D341Med (cell line): Measurements from ENCODE around the gene PRSS1.
"Not testable (repeated sequence)": the region's sequence is repeated elsewhere in the genome, so short reads cannot be mapped to it uniquely, and the experiment has no call there.

Experiments
- DNase-seq: peaks from one replicate; pipeline ENCODE4 v3.0.0; 2012; ENCODE audit warnings: low spot score

Gene PRSS1

GRCh38 chr7:142773937-142774744, 24.9 kb downstream of the PRSS1 start:
- no peak for DNase-seq

DNA sequence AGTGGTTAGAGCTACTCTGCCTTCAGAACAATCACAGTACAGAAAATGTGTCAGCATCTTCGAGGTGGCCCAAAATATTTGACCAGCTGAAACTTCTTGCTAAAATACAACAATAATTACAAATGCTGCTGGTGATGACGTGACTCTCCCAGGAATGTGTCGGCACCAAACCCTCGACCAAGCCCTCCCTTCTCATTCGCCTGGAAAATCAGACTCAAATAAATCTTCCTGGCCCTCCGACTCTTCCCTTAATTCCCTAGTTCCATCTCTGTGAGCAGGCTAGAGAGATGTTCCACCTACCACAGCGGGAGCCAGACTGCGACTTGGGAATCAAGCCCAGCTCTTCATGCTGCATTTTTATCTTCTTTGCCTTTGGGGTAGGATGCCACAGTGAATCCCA, 25.6 kb downstream of the PRSS1 start:
- no peak for DNase-seq

DNA sequence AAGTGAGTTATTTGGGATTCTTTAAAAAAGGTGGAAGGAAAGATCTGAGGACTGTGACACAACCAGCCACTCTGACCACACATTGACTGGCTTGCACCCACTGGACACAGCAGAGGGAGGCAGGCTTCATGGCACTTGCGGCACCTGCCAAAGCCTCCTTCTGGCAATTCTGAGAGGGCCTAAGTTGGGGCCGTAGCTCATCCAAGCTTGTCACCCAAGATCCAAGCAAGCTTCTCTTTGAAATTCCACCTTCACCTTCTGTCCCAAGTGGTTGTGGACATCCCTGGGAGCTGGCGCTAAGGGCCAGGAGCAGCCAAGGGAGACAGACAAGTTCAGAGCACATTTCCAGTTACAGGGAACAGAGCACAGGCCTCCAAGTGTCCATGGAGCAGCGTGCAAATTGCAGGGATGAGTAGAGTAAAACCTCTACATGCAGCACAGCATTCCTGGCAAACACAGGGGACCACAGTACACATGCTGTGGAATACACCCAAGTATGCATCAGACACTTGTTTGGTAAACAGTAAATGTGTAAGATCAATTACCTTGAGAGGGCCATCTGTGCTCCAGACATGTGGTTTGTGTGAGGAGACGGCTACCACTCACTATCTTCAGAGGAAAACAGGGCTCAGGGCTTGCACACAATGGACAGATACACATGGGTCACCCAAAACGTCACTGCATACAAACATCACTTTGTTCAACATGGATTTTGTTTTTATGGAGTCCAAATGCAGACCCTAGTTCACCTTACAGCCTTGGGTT, 26.3 kb downstream of the PRSS1 start:
- DNase-seq: not testable (repeated sequence)

DNA sequence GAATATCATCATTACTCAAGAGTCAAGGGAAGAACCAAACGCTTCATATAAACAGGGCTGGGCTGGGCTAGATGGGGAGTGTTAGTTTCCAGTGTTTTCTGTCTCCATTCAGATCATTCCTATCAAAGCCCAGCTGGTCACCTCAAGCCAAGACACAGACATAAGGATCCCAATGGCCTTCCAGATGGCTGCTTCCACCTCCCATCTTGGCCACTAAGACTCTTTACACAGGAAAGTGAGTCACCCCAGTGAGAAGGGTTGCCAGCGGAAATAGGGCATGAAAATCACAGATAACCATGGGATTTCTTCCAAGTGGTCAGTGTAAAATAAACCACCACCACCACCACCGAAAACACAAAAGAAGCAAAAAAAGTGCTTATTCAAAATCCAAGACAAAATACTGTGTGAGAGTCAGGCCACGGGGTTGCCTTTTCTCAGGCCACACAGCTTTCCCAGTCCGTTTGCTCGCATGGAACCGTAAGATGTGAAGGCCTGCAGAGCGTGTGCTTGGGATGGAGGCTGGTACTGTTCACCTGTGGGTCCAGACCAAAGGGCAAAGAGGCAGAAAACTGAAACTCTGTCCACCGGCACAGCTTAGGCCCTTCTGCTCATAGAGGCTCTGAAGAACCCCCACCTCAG, 27.1 kb downstream of the PRSS1 start:
- no peak for DNase-seq

DNA sequence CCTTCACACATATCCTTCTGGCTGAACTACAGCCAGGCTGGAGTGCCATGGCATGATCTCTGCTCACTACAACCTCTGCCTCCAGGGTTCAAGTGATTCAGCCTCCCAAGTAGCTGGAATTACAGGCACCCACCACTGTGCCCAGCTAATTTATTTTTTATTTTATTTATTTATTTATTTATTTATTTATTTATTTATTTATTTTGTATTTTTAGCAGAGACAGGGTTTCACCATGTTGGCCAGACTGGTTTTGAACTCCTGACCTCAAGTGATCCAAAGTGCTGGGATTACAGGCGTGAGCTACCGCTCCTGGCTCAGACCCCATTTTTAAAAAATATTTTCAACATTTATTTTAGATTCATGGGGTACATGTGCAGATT, 27.6 kb downstream of the PRSS1 start:
- DNase-seq: not testable (repeated sequence)

GRCh38 chr7:142777318-142777717, 28.0 kb downstream of the PRSS1 start:
- DNase-seq: no peak

DNA sequence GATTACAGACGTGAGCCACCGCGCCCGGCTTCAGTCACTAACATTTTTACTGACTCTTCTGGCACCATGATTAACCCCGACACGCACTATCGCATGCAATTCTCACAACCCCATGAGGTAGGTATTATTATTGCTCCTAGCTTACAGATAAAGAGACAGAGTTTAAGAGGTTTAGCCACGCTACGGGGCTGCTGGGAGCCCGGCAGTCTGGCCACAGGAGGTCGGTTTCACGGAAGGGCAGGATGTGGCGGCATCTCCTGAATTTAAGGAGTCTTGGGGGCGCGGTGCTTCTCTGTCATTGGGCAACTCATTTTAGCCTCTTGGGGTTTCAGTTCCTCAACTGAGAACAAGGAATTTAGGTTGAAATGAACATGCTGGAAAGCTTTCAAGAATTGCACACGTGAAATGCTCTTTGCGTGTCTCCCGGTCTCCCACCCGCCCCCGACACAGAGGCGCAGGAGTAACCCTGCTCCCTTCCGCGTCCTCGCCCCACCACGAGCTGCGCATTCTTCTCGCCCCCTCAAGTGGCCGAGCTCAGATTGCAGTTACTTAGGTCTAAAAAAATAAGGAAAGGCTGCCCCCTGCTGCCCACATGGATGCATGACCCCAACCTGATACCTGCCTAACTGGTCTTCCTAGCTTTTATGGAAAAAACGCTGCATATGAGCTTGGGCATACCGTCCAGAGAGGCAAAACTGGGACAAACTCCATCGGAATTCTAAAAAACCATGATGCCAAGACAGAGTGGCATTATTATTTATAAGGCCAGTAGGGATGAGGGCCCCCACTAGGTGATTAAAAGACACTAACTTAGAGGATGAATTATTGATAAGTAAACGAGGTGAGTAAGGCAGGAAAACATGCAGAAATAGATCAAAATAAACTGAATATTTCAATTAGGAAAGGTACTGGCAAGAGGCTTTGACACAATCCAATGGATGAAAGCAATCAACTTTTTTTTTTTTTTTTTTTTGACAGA, 33.9 kb downstream of the PRSS1 start:
- peak; percentile 90 for DNase-seq

GRCh38 chr7:142784096-142784495, 34.8 kb downstream of the PRSS1 start:
- DNase-seq: no peak

GRCh38 chr7:142784716-142785115, 35.4 kb downstream of the PRSS1 start:
- no peak for DNase-seq

DNA sequence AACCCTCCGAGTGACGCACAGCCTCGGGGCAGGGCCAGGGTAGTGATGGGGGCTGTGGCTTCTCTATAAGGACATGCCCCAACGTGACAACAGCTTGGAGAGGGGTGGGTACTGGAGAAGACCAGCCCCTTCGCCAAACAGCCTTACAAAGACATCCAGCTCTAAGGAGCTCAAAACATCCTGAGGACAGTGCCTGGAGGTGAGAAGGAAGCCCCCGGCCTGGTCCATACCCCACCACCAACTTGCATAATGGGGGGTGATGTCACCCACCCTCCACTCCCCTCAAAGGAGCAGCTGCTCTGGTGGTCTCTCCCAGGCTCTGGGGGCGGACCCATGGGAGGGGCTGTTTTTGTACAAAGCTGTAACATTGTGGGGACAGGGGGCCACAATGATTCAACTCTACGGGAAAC, 36.6 kb downstream of the PRSS1 start:
- no peak for DNase-seq

DNA sequence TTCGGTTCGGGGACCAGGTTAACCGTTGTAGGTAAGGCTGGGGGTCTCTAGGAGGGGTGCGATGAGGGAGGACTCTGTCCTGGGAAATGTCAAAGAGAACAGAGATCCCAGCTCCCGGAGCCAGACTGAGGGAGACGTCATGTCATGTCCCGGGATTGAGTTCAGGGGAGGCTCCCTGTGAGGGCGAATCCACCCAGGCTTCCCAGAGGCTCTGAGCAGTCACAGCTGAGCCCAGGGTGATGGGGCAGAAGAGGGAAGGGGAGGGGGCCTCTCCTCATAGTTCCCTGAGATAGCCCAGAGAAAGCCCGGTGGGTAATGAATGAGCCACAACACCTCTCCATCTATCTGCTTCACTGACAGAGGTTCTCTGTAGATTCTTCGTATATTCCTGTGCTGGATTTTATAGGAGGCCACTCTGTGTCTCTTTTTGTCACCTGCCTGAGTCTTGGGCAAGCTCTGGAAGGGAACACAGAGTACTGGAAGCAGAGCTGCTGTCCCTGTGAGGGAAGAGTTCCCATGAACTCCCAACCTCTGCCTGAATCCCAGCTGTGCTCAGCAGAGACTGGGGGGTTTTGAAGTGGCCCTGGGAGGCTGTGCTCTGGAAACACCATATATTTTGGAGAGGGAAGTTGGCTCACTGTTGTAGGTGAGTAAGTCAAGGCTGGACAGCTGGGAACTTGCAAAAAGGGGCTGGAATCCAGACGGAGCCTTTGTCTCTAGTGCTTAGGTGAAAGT, 37.9 kb downstream of the PRSS1 start:
- no peak for DNase-seq

- no peak for DNase-seq
These were observed 38.5 kb downstream of the PRSS1 start for GRCh38 chr7:142787783-142788182.

DNA sequence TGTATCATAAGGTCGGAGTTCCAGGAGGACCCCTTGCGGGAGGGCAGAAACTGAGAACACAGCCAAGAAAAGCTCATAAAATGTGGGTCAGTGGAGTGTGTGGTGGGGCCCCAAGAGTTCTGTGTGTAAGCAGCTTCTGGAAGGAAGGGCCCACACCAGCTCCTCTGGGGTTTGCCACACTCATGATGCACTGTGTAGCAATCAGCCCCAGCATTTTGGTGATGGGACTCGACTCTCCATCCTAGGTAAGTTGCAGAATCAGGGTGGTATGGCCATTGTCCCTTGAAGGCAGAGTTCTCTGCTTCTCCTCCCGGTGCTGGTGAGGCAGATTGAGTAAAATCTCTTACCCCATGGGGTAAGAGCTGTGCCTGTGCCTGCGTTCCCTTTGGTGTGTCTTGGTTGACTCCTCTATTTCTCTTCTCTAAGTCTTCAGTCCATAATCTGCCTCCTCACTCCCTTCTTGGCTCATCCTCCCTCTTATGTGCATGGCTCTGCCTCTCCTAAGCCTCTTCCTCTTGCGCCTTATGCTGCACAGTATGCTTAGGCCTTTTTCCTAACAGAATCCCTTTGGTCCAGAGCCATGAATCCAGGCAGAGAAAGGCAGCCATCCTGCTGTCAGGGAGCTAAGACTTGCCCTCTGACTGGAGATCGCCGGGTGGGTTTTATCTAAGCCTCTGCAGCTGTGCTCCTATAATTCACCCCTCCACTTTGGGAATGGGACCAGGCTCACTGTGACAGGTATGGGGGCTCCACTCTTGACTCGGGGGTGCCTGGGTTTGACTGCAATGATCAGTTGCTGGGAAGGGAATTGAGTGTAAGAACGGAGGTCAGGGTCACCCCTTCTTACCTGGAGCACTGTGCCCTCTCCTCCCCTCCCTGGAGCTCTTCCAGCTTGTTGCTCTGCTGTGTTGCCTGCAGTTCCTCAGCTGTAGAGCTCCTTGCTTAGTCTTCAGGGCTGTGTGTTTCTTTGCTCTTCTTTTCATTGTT, 39.3 kb downstream of the PRSS1 start:
- DNase-seq: no peak

- no peak for DNase-seq
These were observed 40.2 kb downstream of the PRSS1 start for GRCh38 chr7:142789441-142789840.

DNA sequence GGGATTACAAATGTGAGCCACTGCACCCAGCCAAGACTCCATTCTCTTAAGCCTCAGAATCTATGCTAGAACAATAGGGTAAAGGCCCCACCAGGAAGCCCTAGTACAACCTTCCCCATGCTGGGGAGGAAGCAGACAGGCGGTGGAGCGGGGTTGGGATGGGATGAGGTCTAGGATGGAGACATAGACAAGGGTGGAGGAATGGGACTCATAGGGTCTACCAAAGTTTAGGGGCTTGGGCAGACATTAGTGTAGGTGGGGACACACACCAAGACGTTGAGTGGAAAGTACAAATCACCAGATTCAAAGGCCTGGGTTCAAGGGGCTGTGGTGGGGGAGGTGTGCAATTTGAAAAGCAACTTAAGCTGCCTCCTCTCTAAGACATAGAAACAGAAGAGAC, 40.8 kb downstream of the PRSS1 start:
- DNase-seq: no peak

DNA sequence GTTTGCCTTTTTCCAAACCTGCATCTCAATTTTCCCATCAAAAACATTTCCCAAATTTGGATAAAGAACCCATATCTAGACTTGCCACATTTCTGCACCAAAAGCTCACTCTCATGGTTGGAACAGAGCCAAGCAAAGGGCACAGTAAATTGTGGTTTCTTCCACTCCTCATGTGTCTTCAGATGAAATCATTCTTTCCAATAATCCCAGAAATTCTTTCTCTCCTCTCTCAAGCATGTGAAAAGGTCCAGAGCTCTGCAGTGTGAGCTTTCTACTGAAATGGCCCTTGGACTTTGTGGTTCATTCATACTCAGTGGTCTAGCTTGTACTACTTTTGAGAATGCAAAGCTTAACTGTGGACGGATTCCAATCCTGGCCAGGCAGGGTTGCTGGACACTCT, 41.3 kb downstream of the PRSS1 start:
- DNase-seq: no peak

DNA sequence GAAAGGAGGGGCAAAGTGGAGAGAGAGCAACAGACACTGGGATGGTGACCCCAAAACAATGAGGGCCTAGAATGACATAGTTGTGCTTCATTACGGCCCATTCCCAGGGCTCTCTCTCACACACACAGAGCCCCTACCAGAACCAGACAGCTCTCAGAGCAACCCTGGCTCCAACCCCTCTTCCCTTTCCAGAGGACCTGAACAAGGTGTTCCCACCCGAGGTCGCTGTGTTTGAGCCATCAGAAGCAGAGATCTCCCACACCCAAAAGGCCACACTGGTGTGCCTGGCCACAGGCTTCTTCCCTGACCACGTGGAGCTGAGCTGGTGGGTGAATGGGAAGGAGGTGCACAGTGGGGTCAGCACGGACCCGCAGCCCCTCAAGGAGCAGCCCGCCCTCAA, 42.2 kb downstream of the PRSS1 start:
- no peak for DNase-seq

DNA sequence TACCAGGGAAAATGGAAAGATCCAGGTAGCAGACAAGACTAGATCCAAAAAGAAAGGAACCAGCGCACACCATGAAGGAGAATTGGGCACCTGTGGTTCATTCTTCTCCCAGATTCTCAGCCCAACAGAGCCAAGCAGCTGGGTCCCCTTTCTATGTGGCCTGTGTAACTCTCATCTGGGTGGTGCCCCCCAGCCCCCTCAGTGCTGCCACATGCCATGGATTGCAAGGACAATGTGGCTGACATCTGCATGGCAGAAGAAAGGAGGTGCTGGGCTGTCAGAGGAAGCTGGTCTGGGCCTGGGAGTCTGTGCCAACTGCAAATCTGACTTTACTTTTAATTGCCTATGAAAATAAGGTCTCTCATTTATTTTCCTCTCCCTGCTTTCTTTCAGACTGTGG, 42.9 kb downstream of the PRSS1 start:
- no peak for DNase-seq

DNA sequence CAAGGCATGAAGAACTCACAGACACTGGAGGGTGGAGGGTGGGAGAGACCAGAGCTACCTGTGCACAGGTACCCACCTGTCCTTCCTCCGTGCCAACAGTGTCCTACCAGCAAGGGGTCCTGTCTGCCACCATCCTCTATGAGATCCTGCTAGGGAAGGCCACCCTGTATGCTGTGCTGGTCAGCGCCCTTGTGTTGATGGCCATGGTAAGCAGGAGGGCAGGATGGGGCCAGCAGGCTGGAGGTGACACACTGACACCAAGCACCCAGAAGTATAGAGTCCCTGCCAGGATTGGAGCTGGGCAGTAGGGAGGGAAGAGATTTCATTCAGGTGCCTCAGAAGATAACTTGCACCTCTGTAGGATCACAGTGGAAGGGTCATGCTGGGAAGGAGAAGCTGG, 43.3 kb downstream of the PRSS1 start:
- DNase-seq: no peak

DNA sequence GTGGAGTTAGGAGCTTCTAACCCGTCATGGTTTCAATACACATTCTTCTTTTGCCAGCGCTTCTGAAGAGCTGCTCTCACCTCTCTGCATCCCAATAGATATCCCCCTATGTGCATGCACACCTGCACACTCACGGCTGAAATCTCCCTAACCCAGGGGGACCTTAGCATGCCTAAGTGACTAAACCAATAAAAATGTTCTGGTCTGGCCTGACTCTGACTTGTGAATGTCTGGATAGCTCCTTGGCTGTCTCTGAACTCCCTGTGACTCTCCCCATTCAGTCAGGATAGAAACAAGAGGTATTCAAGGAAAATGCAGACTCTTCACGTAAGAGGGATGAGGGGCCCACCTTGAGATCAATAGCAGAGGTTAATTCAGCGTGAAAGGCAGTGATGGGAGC, 43.9 kb downstream of the PRSS1 start:
- no peak for DNase-seq
